Effector CD8-positive, alpha-beta T cell (primary cell): ENCODE results near the gene PNLIPRP1.

ENCODE experiments used
- DNase-seq: peaks from one replicate; lab custom pipeline; 2025; lab: John Stamatoyannopoulos, UW

Gene PNLIPRP1

DNA sequence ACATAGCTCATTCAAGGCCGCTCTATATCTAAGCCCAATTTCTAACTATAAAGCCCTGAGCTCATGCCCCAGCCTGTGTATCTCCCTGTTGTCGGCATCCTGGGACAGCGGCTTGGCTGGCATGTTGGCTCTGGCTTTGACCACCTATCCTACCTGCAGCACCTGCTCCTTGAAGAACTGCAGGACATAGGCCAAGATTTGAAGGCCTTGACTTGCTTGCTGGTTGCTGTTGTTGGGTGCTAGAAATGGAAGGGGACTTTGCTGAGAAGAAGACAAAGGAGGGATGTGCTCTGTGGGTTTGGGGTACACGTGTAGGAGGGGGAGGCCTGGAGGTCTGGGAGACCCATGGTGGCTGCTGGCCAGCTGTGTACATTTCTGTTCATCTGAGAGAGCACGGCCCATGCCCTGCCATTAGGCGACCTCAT, 41.1 kb downstream of the PNLIPRP1 start:
- DNase-seq: no peak

DNA sequence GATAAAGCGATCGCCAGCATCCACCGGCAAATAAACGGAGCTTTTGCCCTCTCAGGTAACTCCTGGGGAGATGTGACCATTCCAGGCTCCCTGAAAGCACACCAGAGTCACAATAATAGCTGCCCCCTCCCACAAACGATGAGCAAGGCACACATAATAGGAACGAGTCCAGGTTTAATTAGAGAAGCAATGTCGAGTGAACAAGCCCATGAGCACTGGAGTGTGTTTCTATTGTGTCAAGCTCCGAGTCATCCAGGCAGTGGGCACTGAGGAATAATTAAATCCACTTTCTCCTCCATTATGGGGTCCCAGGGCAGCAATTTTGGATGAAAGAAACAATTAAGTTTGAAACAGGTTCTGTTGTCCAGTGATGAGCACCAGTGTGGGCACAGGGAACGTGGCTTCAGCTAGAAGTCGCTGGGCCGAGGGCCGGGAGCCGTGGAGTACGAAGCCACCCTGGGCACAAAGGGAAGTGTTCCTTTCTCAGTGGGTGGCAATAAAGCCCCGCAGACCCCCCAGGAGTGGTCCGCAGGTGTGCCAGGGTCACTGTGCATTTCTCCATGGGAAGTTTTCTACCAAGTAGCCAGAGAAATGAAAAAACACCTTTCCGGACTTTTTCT, 41.9 kb downstream of the PNLIPRP1 start:
- DNase-seq: no peak

DNA sequence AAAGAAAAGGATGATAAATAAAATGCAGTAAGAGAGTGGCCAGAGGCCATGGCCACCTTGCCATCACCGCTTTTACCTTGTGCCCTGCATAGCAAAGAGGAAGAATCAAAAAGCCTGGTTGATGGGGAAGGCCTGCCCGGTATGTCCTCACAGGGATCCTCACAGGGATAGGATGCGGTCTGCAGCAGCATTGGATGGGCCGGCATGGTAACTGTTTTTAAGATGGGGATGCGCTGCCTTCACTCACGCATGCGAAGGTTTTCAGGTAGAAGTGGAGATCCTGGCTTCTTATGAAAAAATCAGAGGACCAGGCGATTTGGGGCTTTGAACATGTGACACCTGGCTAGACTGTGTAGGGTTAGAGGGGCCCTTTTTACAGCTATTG, 42.4 kb downstream of the PNLIPRP1 start:
- no peak for DNase-seq

DNA sequence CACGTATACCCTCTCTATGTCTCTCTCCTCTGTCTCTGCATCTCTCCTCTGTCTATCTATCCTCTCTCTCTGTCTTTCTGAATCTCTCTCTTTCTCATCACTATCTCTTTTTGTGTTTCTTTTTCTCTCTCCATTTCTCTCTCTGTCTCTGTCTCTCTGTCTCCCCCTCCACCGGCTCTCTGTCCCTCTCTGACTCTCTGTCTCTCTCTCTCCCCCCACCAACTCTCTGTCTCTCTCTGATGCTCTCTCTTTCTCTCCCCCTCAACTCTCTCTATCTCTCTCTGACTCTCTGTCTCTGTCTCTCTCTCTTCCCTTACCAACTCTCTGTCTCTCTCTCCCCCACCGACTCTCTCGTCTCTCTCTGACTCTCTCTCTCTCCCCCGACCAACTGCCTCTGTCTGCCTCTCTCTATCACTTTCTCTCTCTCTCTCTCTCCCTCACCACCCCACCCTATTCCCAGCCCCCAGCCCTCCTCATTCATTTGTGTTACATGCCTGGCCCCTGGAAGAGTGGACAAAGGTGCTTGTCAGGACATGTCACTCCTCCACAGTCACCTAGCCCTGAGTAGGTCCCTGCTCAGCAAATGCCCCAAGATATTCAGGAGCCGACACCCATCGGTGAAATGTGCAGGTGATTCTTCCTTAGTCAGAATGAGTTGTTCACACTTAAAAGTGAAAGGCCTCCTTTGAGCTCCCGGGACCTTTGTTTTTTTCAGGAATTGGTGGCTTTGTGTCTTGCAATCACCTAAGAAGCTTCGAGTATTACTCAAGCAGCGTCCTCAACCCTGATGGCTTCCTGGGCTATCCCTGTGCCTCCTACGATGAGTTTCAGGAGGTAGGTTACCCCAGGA, 43.6 kb downstream of the PNLIPRP1 start:
- DNase-seq: no peak

DNA sequence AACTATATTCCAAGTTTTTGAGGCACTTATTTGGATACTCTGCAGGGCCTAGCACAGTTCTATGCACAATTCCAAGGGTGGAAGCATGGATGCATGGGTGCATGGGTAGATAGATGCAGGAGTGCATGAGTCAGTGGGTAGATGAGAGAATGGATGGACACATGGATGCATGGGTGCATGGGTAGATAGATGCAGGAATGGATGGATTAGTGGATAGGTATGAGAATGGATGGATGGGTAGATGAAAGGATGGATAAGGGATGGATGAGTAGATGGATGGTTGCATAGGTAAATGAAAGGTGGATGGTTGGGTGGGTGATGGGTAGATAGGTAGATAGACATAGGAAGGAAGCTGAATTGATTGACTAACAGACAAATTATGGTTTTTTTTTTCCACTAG, 45.6 kb downstream of the PNLIPRP1 start:
- no peak for DNase-seq

DNA sequence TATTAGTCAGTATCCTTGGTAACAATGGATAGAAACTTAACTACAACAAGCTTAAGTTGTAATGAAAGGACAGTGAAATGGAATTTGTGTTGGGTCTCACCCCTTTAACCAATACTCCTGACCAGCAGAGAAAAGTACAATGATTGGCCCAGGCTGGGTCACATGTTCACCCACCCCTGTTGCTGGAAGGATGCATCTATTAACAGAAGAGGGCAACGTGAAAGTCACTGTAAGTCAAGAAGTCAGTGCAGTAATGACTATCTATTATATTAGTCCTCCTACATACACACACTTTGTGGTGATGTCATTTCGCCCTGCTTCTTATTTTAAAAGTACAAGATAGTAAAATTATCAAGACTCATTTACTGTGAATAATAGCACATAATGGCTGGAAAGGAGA, 46.2 kb downstream of the PNLIPRP1 start:
- DNase-seq: no peak

DNA sequence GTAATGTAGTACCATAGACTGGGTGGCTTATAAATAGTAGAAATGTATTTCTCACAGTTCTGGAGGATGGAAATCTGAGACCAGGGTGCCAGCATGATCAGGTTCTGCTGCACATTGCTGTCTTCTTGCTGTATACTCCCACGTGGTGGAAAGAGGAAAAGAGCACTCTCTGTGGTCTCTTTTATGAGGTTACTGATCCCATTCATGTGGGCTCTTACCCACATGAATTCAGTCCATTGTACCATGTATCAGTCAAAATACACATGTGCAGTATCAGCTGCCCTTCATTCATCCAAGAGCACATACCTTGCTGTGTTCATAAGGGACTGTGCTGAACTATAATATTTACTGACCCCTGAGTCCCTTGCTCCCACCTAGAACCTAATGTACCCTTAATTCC, 47.1 kb downstream of the PNLIPRP1 start:
- no peak for DNase-seq

DNA sequence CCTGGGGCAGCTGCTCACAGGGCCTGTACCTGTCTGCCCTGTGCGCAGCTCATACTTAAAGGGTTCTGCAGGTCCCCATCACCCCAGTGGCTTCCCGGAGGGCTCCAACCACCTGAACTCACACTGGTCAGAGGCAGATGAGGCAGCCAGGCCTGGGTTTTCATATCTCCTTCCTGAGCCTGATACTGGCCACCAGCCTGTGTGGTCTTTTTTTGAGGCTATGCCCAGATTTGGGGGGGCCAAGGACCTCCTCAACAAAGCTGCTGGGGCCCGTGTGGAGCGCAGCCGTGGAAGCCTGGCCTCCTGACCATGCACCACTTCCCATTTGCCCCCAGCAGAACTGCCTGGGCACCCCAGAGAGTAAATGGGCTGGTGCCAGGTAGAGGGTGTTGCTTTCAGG, 55.7 kb downstream of the PNLIPRP1 start:
- no peak for DNase-seq

DNA sequence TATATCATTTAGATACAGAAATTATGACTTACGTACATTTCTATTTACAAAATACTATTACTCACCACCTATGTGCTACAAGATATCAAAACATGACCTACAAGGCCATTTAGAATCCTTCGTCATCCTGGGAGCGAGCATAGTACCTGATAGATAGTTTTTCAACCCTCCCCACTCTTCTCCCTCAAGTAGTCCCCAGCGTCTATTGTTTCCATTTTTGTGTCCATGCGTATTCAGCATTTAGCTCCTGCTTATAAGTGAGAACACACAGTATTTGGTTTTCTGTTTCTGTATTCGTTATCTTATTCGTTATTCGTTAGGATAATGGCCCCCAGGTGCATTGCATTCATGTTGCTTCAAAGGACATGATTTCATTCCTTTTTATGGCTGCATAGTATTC, 58.1 kb downstream of the PNLIPRP1 start:
- no peak for DNase-seq

DNA sequence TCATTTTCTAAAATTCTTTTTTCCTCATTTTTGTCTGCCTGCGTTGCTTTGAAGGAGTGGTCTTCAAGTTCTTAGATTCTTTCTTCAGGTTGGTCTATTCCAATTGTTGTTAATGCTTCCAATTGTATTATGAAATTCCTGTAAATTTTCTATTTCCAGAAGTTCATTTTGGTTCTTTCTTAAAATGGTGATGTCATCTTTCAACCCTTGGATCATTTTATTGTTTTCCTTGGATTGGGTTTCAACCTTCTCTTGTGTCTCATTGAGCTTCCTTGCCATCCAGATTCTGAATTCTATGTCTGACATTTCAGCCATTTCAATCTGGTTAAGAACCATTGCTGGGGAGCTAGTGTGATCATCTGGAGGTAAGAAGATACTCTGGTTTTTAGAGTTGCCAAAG, 63.1 kb downstream of the PNLIPRP1 start:
- no peak for DNase-seq

DNA sequence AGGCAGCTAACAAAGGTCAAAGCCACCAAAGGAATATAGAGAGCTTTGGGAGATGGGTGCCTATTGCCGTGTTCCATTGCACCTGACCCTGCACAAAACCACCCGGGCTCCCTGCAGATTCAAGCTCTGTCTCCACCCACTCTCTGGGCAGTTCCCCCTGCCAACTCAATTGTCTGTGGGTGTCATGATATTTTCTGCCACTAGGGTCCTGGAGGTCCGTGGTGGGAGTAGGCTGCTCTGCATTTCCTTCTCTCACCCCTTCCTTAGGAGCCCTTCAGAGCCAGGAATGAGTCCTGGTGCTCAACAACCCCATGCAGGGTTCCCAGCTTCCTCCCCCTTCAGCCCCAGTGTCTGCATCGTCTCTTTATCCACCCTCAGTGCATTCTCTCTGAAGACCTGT, 64.1 kb downstream of the PNLIPRP1 start:
- DNase-seq: no peak

DNA sequence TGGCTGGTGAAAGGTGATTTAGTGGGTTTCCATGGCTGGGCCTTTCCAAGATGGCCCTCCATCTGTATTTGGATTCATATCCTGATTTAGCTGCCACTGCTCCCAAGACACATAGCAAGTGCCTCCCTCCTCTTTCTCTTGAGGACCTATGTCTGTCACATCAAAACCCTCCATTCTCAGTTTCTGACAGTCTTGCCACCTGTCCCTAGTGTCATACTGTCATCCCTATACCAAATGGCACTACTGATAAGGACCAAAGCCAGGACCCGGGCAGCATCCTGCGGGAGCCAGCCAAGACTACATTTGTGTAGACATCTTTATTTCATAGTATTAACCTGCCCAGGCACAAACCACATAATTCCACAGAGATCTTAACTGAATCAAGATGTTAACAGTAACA, 64.8 kb downstream of the PNLIPRP1 start:
- DNase-seq: no peak

DNA sequence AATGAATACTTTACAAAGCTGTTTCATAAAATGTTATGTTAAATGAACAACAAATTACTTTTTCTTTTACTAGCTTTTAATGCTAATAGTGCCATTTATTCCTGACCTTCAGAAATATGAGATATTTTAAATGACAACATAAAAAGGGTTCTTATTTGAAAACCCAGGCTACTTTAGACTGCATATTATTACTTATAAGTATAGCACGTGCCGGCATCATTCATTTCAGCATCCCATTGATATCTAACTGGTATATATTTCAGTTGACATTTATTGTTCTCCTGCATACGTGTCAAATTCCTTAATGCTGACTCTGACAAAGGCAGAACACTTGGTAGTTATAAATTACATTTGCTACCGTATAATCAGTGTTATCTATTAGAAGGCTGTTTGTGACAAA, 65.3 kb downstream of the PNLIPRP1 start:
- DNase-seq: no peak

DNA sequence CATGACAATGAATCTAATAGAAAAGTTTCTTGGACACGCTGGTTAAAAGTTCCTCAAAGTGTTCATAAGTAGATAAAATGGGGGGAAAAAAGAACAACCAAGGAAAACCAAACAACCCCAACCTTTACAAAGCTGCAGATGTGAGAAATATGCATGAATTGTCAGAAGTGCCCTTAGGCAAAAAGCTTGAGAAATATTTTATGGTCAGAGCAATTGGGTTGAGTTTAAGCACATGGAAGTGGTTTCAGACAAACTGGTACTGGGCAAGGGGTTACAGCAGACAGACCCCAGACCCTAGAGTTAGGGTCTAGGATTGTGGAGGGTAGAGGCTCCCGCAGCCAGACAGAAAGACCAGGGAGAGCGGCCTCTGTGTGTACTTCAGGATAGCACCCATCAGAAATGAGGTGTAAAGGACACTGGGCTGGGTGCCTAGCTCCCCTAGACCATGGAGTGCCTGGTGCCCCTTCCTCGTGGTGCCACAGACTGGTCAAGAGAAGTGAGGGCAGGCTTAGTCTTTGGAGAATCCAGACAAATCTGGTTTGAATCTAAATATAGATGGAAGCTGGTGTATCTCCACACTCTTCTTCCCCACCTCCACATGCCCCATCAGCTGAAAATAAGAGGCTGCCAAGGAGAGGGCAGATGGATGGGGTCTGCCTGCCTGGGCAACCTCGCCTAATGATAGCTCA, 67.2 kb downstream of the PNLIPRP1 start:
- no peak for DNase-seq
